Fibroblast of lung (primary cell): ENCODE measurements around the gene KCTD15. TPM values are rescaled to one million over a fixed set of nuclear protein-coding genes. Genes with fewer than 3 reads are reported as not detected.

Experiments
- DNase-seq, 2 donors: peaks; one replicate each; pipeline versions ENCODE4 v3.0.0 to v3.0.0-alpha.2; 2010; ENCODE audit warnings: low read depth in 2 of 2
- H2AFZ ChIP-seq: 2 replicates; pipeline ENCODE4 v1.5.1; 2012; ENCODE audit warnings: low read length, control low read depth, inconsistent platforms
- H3K27ac ChIP-seq: 2 replicates; pipeline ENCODE4 v1.5.1; 2011; ENCODE audit warnings: low read length, control low read depth; ENCODE audit not compliant: insufficient read depth
- H3K27me3 ChIP-seq: 2 replicates; pipeline ENCODE4 v1.5.1; 2011; ENCODE audit warnings: mild to moderate bottlenecking, low read length; ENCODE audit not compliant: control insufficient read depth, insufficient read depth
- H3K36me3 ChIP-seq: 2 replicates; pipeline ENCODE4 v1.5.1; 2011; ENCODE audit warnings: low read length; ENCODE audit not compliant: control insufficient read depth, insufficient read depth
- H3K4me1 ChIP-seq: 2 replicates; pipeline ENCODE4 v1.5.1; 2011; ENCODE audit warnings: low read length; ENCODE audit not compliant: control insufficient read depth, insufficient read depth; ENCODE audit errors: extremely low read depth
- H3K4me2 ChIP-seq: 2 replicates; pipeline ENCODE4 v1.5.1; 2011; ENCODE audit warnings: low read length, control low read depth; ENCODE audit not compliant: insufficient read depth; ENCODE audit errors: extremely low read depth
- H3K4me3 ChIP-seq, 4 experiments: fragments of 200-600 bp in 1 of 4; sonication (generic) in 1 of 4; replicated peaks in 1 of 4; 2 replicates each; pipeline ENCODE4 v1.5.1; 2011 to 2016; ENCODE audit warnings: low read length in 4 of 4, low read depth in 3 of 4, mild to moderate bottlenecking in 3 of 4, control low read depth in 2 of 4, inconsistent platforms in 1 of 4, mixed read lengths in 1 of 4; ENCODE audit not compliant: insufficient read depth in 1 of 4; ENCODE audit errors: control extremely low read depth in 1 of 4
- H3K79me2 ChIP-seq: 2 replicates; pipeline ENCODE4 v1.5.1; 2012; ENCODE audit warnings: mild to moderate bottlenecking, low read length, inconsistent platforms; ENCODE audit not compliant: control insufficient read depth, insufficient read depth
- H3K9ac ChIP-seq: 2 replicates; pipeline ENCODE4 v1.5.1; 2011; ENCODE audit warnings: mild to moderate bottlenecking, low read length, control low read depth; ENCODE audit not compliant: insufficient read depth
- H3K9me3 ChIP-seq: 2 replicates; pipeline ENCODE4 v1.5.1; 2012; ENCODE audit warnings: low read depth, low read length; ENCODE audit not compliant: control insufficient read depth, insufficient read depth
- H4K20me1 ChIP-seq: 2 replicates; pipeline ENCODE4 v1.5.1; 2011; ENCODE audit warnings: low read length; ENCODE audit not compliant: control insufficient read depth, insufficient read depth; ENCODE audit errors: extremely low read depth
- CTCF ChIP-seq, 2 donors: IDR thresholded peaks in 1 of 2; conservative IDR thresholded peaks in 1 of 2; 1 replicate in 1 of 2; 2 replicates in 1 of 2; pipeline ENCODE4 v1.5.1; 2011 to 2012; ENCODE audit warnings: low read length in 2 of 2, control low read depth in 1 of 2, inconsistent platforms in 1 of 2, low read depth in 1 of 2, mild to moderate bottlenecking in 1 of 2
- EZH2 ChIP-seq: IDR thresholded peaks from 2 replicates; pipeline ENCODE4 v1.5.1; 2012; ENCODE audit warnings: low read length, control low read depth, mild to moderate bottlenecking; ENCODE audit errors: missing control alignments
- polyA plus RNA-seq, 2 donors: library from polyadenylated mRNA; depleted of rRNA in 1 of 2; stranded (reverse) in 1 of 2; unstranded in 1 of 2; fragments of >200 nt; gene quantifications; 2 replicates each; pipeline ENCODE4 v1.2.1, GENCODE V29; 2011 to 2012; ENCODE audit warnings: missing spikeins in 1 of 2
- total RNA-seq: library from RNA; depleted of rRNA; stranded (reverse); fragments of >200 nt; gene quantifications from 2 replicates; pipeline ENCODE4 v1.2.1, GENCODE V29; 2014

The KCTD15 gene
- total and polyA plus RNA-seq, 2 donors (not counting 1 experiment from before 2014, with no cell fraction given), result 3.3 to 9.7 TPM

- no peaks in the 10 kb centered on the region for H3K36me3 ChIP-seq
- H3K9me3 ChIP-seq, result no peaks in the 10 kb centered on the region
- no peaks in the 10 kb centered on the region for H4K20me1 ChIP-seq
- no peak overlapping the region for H2AFZ ChIP-seq
- no peak overlapping the region for H3K27ac ChIP-seq
- H3K9ac ChIP-seq, result no peak overlapping the region
- H3K4me2 ChIP-seq, result no peak overlapping the region
- no peaks in the 10 kb centered on the region for H3K4me1 ChIP-seq
- no peaks in the 10 kb centered on the region for H3K79me2 ChIP-seq
- no peaks in the 10 kb centered on the region for H3K27me3 ChIP-seq
- TF ChIP-seq CTCF (conservative IDR thresholded peaks at IDR 0.05 in 1 of 2, IDR thresholded peaks at IDR 0.05 in 1 of 2; ENCODE audit: low read depth in 1 of 2, low read length in 2 of 2), result no peak
- TF ChIP-seq EZH2, result no peak
- H3K4me3 ChIP-seq, result no peak overlapping the region
- no peak for DNase-seq
These were observed 47.8 kb downstream of the KCTD15 start for GRCh38 chr19:33844478-33844877.

DNA sequence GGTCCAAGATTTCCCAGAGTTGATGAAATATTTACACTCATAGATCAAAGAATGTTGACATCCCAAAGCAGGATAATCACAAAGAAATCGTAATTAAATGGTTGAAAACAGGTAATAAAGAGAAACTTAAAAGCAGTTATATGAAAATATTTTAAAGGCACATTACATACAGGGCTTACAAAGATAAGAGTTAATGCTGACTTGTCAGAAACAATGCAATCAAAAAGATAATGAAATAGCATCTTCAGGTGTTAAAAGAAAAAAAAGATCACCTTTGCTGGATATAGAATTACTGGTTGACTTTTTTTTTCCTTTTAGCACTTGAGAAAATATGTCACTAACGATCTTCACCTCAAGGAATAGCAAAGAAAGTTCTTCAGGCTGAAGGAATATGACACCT lies 48.8 kb downstream of the KCTD15 start:
- Histone ChIP-seq H3K9me3 (no peaks in the 10 kb centered on the region), H2AFZ (no peak overlapping the region), H3K4me2 (no peak overlapping the region), H3K27me3 (no peaks in the 10 kb centered on the region), H3K4me3 (no peak overlapping the region), H3K4me1 (no peaks in the 10 kb centered on the region), H3K36me3 (no peaks in the 10 kb centered on the region), H3K9ac (no peak overlapping the region), H4K20me1 (no peaks in the 10 kb centered on the region), H3K27ac (no peak overlapping the region), H3K79me2 (no peaks in the 10 kb centered on the region)
- no peak for DNase-seq
- TF ChIP-seq EZH2 (no peak), CTCF (conservative IDR thresholded peaks at IDR 0.05 in 1 of 2, IDR thresholded peaks at IDR 0.05 in 1 of 2; ENCODE audit: low read depth in 1 of 2, low read length in 2 of 2) (no peak)

- no peak for TF ChIP-seq CTCF (conservative IDR thresholded peaks at IDR 0.05 in 1 of 2, IDR thresholded peaks at IDR 0.05 in 1 of 2; ENCODE audit: low read depth in 1 of 2, low read length in 2 of 2)
- TF ChIP-seq EZH2, result no peak
- no peaks in the 10 kb centered on the region for H3K4me1 ChIP-seq
- DNase-seq, result no peak
- no peaks in the 10 kb centered on the region for H3K27me3 ChIP-seq
- no peak overlapping the region for H3K4me3 ChIP-seq
- H3K27ac ChIP-seq, result no peak overlapping the region
- no peak overlapping the region for H2AFZ ChIP-seq
- H3K36me3 ChIP-seq, result no peaks in the 10 kb centered on the region
- no peak overlapping the region for H3K9ac ChIP-seq
- no peak overlapping the region for H3K4me2 ChIP-seq
- no peaks in the 10 kb centered on the region for H4K20me1 ChIP-seq
- H3K9me3 ChIP-seq, result no peaks in the 10 kb centered on the region
- no peaks in the 10 kb centered on the region for H3K79me2 ChIP-seq
These were observed 53.0 kb downstream of the KCTD15 start for GRCh38 chr19:33849551-33850147.
